GM12892 (cell line): ENCODE data around the gene TRIOBP.
"Not testable (repeated sequence)": the region's sequence is repeated elsewhere in the genome, so short reads cannot be mapped to it uniquely, and the experiment has no call there.

Source experiments
- POLR2A ChIP-seq: IDR thresholded peaks from 2 replicates; pipeline ENCODE4 v1.6.1; 2011; ENCODE audit warnings: low read depth, low read length, control low read depth
- POLR2AphosphoS5 ChIP-seq: IDR thresholded peaks from 2 replicates; pipeline ENCODE4 v1.6.1; 2011; ENCODE audit warnings: low read depth, low read length, control low read depth
- TAF1 ChIP-seq: IDR thresholded peaks from 2 replicates; pipeline ENCODE4 v1.6.1; 2011; ENCODE audit warnings: low read depth, mild to moderate bottlenecking, control low read depth, low read length, borderline replicate concordance

DNA sequence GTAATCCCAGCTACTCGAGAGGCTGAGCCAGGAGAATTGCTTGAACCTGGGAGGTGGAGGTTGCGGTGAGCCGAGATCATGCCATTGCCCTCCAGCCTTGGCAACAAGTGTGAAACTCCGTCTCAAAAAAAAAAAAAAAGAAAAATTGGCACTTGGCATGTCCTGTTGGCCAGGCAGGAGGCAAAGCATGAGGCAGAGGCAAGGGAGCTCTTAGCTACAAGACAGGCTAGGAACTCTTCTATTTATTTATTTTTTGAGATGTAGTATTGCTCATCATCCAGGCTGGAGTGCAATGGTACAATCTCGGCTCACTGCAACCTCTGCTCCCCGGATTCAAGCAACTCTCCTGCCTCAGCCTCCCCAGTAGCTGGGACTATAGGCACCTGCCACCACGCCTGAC lies 2.7 kb upstream of the TRIOBP start:
- TF ChIP-seq POLR2A, POLR2AphosphoS5, TAF1: not testable (repeated sequence)
